PFSK-1 (cell line): ENCODE measurements around the gene DOCK8.

Experiments
- FOXP2 ChIP-seq: optimal IDR thresholded peaks from 2 replicates; pipeline ENCODE3; 2011; ENCODE audit warnings: borderline replicate concordance, control low read depth, inconsistent platforms; ENCODE audit not compliant: insufficient read depth; ENCODE audit errors: extremely low read length, extremely low read depth
- POLR2AphosphoS5 ChIP-seq: IDR thresholded peaks from 2 replicates; pipeline ENCODE4 v1.6.1; 2012; ENCODE audit warnings: low read depth, mild to moderate bottlenecking, control low read depth, low read length, moderate library complexity
- SIN3A ChIP-seq: IDR thresholded peaks from 2 replicates; pipeline ENCODE4 v1.6.1; 2012; ENCODE audit warnings: mild to moderate bottlenecking, low read length, moderate library complexity, borderline replicate concordance; ENCODE audit not compliant: insufficient read depth
- TAF1 ChIP-seq: IDR thresholded peaks from 2 replicates; pipeline ENCODE4 v1.6.1; 2012; ENCODE audit warnings: low read length, control low read depth, borderline replicate concordance; ENCODE audit not compliant: insufficient read depth
- TF ChIP-seq, protein P1 (sequence below), 2 experiments: IDR thresholded peaks; 2 replicates each; pipeline versions ENCODE4 v1.6.1 to v1.8.0; 2011 to 2012; ENCODE audit warnings: low read depth in 2 of 2, low read length in 2 of 2, control low read depth in 1 of 2, inconsistent platforms in 1 of 2, mild to moderate bottlenecking in 1 of 2, moderate library complexity in 1 of 2; ENCODE audit not compliant: insufficient read depth in 1 of 2

Gene DOCK8

DNA sequence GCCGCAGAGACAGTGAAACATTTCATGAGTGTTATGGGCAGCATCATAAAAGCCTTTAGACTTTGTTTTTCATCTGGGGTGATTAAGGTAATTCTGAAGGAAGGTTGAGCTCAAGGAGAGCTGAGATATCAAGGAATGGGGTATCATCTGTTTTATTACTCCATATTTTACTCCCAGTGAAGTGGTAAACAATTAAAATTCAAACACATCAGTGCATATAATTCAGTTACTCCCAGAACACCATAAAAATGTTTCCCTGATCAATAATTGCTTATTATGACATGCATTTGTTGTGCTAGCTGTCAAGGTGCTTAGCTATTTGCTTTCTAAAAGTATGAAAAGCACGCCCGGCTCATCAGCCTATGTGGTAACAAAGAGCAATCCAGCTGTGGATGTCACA lies 81.7 kb downstream of the DOCK8 start:
- no peak for TF ChIP-seq FOXP2
- no peak for TF ChIP-seq POLR2AphosphoS5
- no peak for TF ChIP-seq SIN3A
- TF ChIP-seq TAF1 = no peak
- TF ChIP-seq, protein P1, sequence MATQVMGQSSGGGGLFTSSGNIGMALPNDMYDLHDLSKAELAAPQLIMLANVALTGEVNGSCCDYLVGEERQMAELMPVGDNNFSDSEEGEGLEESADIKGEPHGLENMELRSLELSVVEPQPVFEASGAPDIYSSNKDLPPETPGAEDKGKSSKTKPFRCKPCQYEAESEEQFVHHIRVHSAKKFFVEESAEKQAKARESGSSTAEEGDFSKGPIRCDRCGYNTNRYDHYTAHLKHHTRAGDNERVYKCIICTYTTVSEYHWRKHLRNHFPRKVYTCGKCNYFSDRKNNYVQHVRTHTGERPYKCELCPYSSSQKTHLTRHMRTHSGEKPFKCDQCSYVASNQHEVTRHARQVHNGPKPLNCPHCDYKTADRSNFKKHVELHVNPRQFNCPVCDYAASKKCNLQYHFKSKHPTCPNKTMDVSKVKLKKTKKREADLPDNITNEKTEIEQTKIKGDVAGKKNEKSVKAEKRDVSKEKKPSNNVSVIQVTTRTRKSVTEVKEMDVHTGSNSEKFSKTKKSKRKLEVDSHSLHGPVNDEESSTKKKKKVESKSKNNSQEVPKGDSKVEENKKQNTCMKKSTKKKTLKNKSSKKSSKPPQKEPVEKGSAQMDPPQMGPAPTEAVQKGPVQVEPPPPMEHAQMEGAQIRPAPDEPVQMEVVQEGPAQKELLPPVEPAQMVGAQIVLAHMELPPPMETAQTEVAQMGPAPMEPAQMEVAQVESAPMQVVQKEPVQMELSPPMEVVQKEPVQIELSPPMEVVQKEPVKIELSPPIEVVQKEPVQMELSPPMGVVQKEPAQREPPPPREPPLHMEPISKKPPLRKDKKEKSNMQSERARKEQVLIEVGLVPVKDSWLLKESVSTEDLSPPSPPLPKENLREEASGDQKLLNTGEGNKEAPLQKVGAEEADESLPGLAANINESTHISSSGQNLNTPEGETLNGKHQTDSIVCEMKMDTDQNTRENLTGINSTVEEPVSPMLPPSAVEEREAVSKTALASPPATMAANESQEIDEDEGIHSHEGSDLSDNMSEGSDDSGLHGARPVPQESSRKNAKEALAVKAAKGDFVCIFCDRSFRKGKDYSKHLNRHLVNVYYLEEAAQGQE (IDR thresholded peaks at IDR 0.05; ENCODE audit: insufficient read depth in 1 of 2, low read depth in 2 of 2, low read length in 2 of 2) = no peak

DNA sequence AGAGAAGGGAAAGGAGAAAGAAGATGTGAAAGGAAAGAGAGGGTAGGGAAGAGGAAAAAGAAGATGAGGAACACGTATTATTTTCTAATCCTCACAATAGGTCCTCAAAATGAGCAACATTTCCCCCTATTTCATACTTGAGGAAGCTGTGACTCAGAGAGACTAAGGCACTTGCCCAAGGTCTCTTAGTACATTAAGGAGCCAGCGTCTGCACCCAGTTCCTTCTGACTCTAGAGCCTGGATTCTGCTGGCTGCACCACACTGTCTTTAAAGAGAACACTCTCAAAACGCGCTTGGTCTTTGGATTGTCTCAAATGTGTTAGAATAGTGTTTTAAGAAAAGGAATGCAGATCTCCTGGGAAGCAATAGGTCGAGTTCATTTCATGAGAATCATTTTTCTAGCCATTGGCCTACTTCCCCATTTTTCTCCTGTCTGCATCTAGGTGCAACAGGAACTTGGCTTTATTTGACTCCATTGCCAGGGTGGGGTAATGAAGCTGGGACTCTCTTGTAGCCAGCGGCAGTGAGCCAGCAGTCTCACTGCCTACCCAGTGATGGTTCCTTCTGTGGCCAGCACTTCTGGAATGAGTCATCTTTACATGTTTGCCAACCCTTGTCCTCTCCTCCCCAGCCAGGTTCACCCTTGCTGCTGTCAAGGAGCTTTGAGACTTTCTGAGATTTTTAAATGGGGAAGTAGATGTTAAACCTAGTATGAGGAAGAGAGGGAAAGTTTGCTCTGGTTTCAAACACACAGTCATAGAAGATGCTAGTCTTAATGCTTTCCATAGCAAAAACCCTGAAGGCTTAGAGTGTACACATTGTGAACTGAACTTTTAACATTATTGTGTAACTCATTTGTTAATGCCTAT lies 82.7 kb downstream of the DOCK8 start:
- TF ChIP-seq FOXP2 (no peak), POLR2AphosphoS5 (no peak), SIN3A (no peak), TAF1 (no peak)
- TF ChIP-seq, protein P1 (IDR thresholded peaks at IDR 0.05; ENCODE audit: insufficient read depth in 1 of 2, low read depth in 2 of 2, low read length in 2 of 2) = no peak

DNA sequence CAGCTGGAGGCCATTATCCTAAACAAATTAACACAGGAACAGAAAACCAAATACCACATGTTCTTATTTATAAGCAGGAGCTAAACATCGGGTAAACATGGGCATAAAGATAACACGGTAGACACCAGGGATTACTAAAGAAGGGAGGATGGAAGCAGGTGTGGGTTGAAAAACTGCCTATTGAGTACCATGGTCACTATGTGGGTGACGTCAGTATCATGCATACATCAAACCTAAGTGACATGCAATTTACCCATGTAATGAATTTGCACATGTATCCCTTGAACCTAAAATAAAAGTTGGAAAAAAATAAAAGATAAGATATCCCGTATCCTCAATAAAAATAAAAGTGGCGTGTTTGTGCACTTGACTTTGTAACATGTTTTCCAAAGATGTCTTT lies 88.8 kb downstream of the DOCK8 start:
- TF ChIP-seq SIN3A = no peak

DNA sequence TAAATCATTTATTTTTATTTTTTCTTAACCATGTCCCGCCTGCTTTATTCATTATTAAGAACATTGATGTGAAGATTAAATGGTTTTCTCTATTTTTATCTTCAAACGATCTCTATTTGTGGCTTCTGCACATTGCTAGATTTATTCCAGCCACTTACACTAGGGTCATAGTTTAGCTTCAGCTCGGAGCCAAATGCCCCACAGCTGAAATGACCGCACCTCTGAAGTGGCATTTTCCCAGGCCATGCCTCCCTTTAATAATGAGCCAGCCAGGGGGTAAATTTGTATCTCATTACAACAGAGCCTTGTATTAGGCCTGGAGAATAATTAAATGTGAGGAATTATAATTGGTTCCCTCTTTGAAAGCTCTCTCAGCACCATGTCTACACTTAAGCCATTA lies 89.4 kb downstream of the DOCK8 start:
- no peak for TF ChIP-seq TAF1
- no peak for TF ChIP-seq FOXP2
- TF ChIP-seq, protein P1 (IDR thresholded peaks at IDR 0.05; ENCODE audit: insufficient read depth in 1 of 2, low read depth in 2 of 2, low read length in 2 of 2) = no peak
- no peak for TF ChIP-seq SIN3A
- no peak for TF ChIP-seq POLR2AphosphoS5

DNA sequence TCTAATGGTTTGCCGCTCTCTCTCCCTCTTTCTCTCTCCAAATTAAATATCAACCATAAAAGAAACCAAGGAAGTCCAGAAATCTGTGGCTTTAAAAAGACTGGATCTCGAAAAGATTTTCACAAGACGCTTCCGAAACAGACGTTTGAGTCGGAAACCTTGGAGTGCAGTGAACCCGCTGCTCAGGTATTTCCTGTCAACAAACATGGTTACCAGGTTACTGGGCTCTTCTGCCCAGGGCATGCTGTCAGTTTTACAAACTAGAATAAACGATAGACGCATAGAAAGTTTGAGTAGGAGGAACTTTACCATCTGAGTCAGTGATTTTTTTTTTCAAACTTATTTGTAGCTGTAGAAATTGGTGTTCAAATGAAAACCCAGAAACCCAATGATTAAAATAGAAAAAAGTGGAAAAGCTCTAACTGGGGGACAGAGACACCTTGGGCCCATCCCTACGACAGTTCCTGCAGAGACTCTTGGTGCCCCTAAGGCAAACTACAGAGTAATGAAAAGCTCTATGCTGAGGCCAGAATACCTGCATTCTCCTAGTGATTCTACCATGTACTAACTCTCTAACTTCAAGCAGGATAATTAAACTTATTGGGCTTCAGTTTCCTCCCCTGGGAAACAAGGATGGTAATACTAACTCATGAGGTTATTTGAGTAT lies 90.0 kb downstream of the DOCK8 start:
- TF ChIP-seq POLR2AphosphoS5 (no peak), TAF1 (no peak), SIN3A (no peak), FOXP2 (no peak)
- TF ChIP-seq, protein P1 (IDR thresholded peaks at IDR 0.05; ENCODE audit: insufficient read depth in 1 of 2, low read depth in 2 of 2, low read length in 2 of 2) = no peak
